ENCODE data around the gene COL26A1.

GRCh38 chr7:101453617-101454016, 90.9 kb downstream of the COL26A1 start:
- TF ChIP-seq CTCF (IDR thresholded peaks at IDR 0.05) (no peak), POLR2A (IDR thresholded peaks at IDR 0.05) (no peak)
